ENCODE data around the gene CCN2.
"Not testable (repeated sequence)": the region's sequence is repeated elsewhere in the genome, so short reads cannot be mapped to it uniquely, and the experiment has no call there.

Gene CCN2

GRCh38 chr6:131931063-131931750, 20.0 kb downstream of the CCN2 start:
- Mint-ChIP-seq H3K4me3 (no peak overlapping the region), H3K27ac (no peak overlapping the region), H3K9me3 (no peaks in the 10 kb centered on the region), H3K4me1 (no peaks in the 10 kb centered on the region), H3K27me3 (peaks cover 18% of the 10 kb centered on the region)
- ATAC-seq (no peak), DNase-seq (no peak)

GRCh38 chr6:131929976-131930375, 21.2 kb downstream of the CCN2 start:
- DNase-seq (no peak), ATAC-seq (no peak)
- no peak overlapping the region for H3K4me3 Mint-ChIP-seq
- no peaks in the 10 kb centered on the region for H3K4me1 Mint-ChIP-seq
- no peaks in the 10 kb centered on the region for H3K9me3 Mint-ChIP-seq
- peaks cover 18% of the 10 kb centered on the region for H3K27me3 Mint-ChIP-seq
- H3K27ac Mint-ChIP-seq, result no peak overlapping the region

- Mint-ChIP-seq H3K27ac (no peak overlapping the region), H3K4me3 (no peak overlapping the region), H3K9me3 (no peaks in the 10 kb centered on the region), H3K4me1 (no peaks in the 10 kb centered on the region), H3K27me3 (peaks cover 18% of the 10 kb centered on the region)
- no peak for DNase-seq
- ATAC-seq, result no peak
These were observed 21.9 kb downstream of the CCN2 start for GRCh38 chr6:131929264-131929663.

- Mint-ChIP-seq H3K4me3 (no peak overlapping the region), H3K4me1 (no peaks in the 10 kb centered on the region), H3K27me3 (peaks cover 11% of the 10 kb centered on the region), H3K9me3 (no peaks in the 10 kb centered on the region), H3K27ac (no peak overlapping the region)
- ATAC-seq (no peak), DNase-seq (no peak)
These were observed 26.2 kb downstream of the CCN2 start for GRCh38 chr6:131924881-131925474.

GRCh38 chr6:131923356-131923755, 27.8 kb downstream of the CCN2 start:
- ATAC-seq (peak; percentile 54), DNase-seq (peak; percentile 35 to 54)
- H3K4me1 Mint-ChIP-seq, result no peaks in the 10 kb centered on the region
- no peak overlapping the region for H3K4me3 Mint-ChIP-seq
- H3K27me3 Mint-ChIP-seq, result peaks cover 16% of the 10 kb centered on the region
- H3K9me3 Mint-ChIP-seq, result no peaks in the 10 kb centered on the region
- H3K27ac Mint-ChIP-seq, result no peak overlapping the region

GRCh38 chr6:131920656-131921055, 30.5 kb downstream of the CCN2 start:
- Mint-ChIP-seq H3K27ac (no peak overlapping the region), H3K4me1 (peaks cover 18% of the 10 kb centered on the region), H3K4me3 (no peak overlapping the region), H3K27me3 (peaks cover 43% of the 10 kb centered on the region), H3K9me3 (peaks cover 0 to 6% of the 10 kb centered on the region in 2 donors)
- no peak for DNase-seq
- ATAC-seq, result no peak

GRCh38 chr6:131918650-131919355, 32.4 kb downstream of the CCN2 start:
- Mint-ChIP-seq H3K9me3 (peaks cover 0 to 7% of the 10 kb centered on the region in 2 donors), H3K27ac (no peak overlapping the region), H3K27me3 (peaks cover 47% of the 10 kb centered on the region), H3K4me1 (peaks cover 18% of the 10 kb centered on the region), H3K4me3 (no peak overlapping the region)
- no peak for ATAC-seq
- DNase-seq, result no peak

- H3K27ac Mint-ChIP-seq, result no peak overlapping the region
- peaks cover 18% of the 10 kb centered on the region for H3K4me1 Mint-ChIP-seq
- peaks cover 47% of the 10 kb centered on the region for H3K27me3 Mint-ChIP-seq
- DNase-seq (no peak), ATAC-seq (peak; percentile 48)
- no peak overlapping the region for H3K4me3 Mint-ChIP-seq
- peaks cover 0 to 7% of the 10 kb centered on the region in 2 donors for H3K9me3 Mint-ChIP-seq
These were observed 33.2 kb downstream of the CCN2 start for GRCh38 chr6:131917763-131918649.

GRCh38 chr6:131917318-131917717, 33.9 kb downstream of the CCN2 start:
- DNase-seq, result no peak
- peaks cover 52% of the 10 kb centered on the region for H3K27me3 Mint-ChIP-seq
- peaks cover 18% of the 10 kb centered on the region for H3K4me1 Mint-ChIP-seq
- no peak overlapping the region for H3K4me3 Mint-ChIP-seq
- peaks cover 0 to 7% of the 10 kb centered on the region in 2 donors for H3K9me3 Mint-ChIP-seq
- peak; percentile 65 for ATAC-seq
- no peak overlapping the region for H3K27ac Mint-ChIP-seq

- H3K4me3 Mint-ChIP-seq, result no peak overlapping the region
- DNase-seq (no peak), ATAC-seq (peak; percentile 5)
- peaks cover 57% of the 10 kb centered on the region for H3K27me3 Mint-ChIP-seq
- H3K4me1 Mint-ChIP-seq, result peaks cover 18% of the 10 kb centered on the region
- peaks cover 0 to 7% of the 10 kb centered on the region in 2 donors for H3K9me3 Mint-ChIP-seq
- H3K27ac Mint-ChIP-seq, result no peak overlapping the region
These were observed 34.3 kb downstream of the CCN2 start for GRCh38 chr6:131916847-131917246.

- H3K9me3 Mint-ChIP-seq, H3K27ac Mint-ChIP-seq, H3K4me3 Mint-ChIP-seq, ATAC-seq, DNase-seq: not testable (repeated sequence)
- H3K4me1 Mint-ChIP-seq, result peaks cover 18% of the 10 kb centered on the region
- H3K27me3 Mint-ChIP-seq, result peaks cover 63% of the 10 kb centered on the region
These were observed 34.9 kb downstream of the CCN2 start for GRCh38 chr6:131916091-131916796.

GRCh38 chr6:131914967-131915751, 36.0 kb downstream of the CCN2 start:
- Mint-ChIP-seq H3K9me3 (peaks cover 0 to 7% of the 10 kb centered on the region in 2 donors), H3K4me1 (peaks cover 18% of the 10 kb centered on the region), H3K27ac (no peak overlapping the region), H3K4me3 (no peak overlapping the region), H3K27me3 (peaks cover 69% of the 10 kb centered on the region)
- DNase-seq (peak; percentile 36 to 47), ATAC-seq (peak; percentile 66)

- Mint-ChIP-seq H3K9me3 (peaks cover 0 to 7% of the 10 kb centered on the region in 2 donors), H3K27ac (no peak overlapping the region), H3K4me3 (no peak overlapping the region), H3K4me1 (peaks cover 25% of the 10 kb centered on the region), H3K27me3 (peaks cover 60% of the 10 kb centered on the region)
- no peak for DNase-seq
- no peak for ATAC-seq
These were observed 36.9 kb downstream of the CCN2 start for GRCh38 chr6:131914234-131914633.

- Mint-ChIP-seq H3K9me3 (peaks cover 0 to 7% of the 10 kb centered on the region in 2 donors), H3K27ac (no peak overlapping the region), H3K4me1 (peaks cover 14% of the 10 kb centered on the region), H3K27me3 (peaks cover 48% of the 10 kb centered on the region), H3K4me3 (no peak overlapping the region)
- ATAC-seq (no peak), DNase-seq (no peak)
These were observed 39.2 kb downstream of the CCN2 start for GRCh38 chr6:131911951-131912350.
